ENCODE results near the gene CHST1. TPM values are rescaled to one million over a fixed set of nuclear protein-coding genes. Genes with fewer than 3 reads are reported as not detected.

CHST1 gene
- total and polyA plus RNA-seq, 2 experiments from 2014 or later: 0.84 to 2.7 TPM

- peaks cover 31% of the 10 kb centered on the region for H3K27me3 Mint-ChIP-seq (ENCODE audit: insufficient read depth, low read depth, poor library complexity)
- no peak overlapping the region for H3K27ac Mint-ChIP-seq
- H3K9me3 Mint-ChIP-seq: no peaks in the 10 kb centered on the region
- no peaks in the 10 kb centered on the region for H3K36me3 Mint-ChIP-seq (ENCODE audit: low read depth)
- no peaks in the 10 kb centered on the region for H3K79me2 ChIP-seq (replicated peaks; ENCODE audit: insufficient read depth)
- H3K27ac ChIP-seq (ENCODE audit: low read depth): no peak overlapping the region
- TF ChIP-seq EZH2phosphoT487 (IDR thresholded peaks at IDR 0.05; ENCODE audit: unreplicated experiment): no peak
- no peak for TF ChIP-seq NANOG (IDR thresholded peaks at IDR 0.05; ENCODE audit: borderline replicate concordance)
- TF ChIP-seq ZNF331 (CRISPR knock-in tag; IDR thresholded peaks at IDR 0.05; ENCODE audit: low read depth): no peak
- TF ChIP-seq REST (IDR thresholded peaks at IDR 0.05; ENCODE audit: unreplicated experiment): no peak
- TF ChIP-seq ZNF114 (CRISPR knock-in tag; IDR thresholded peaks at IDR 0.05): no peak
- TF ChIP-seq ZNF462 (CRISPR knock-in tag; IDR thresholded peaks at IDR 0.05): no peak
- TF ChIP-seq JUNB (IDR thresholded peaks at IDR 0.05; ENCODE audit: unreplicated experiment): no peak
- no peak for TF ChIP-seq ETS1 (IDR thresholded peaks at IDR 0.05)
- no peak for TF ChIP-seq CREB1 (CRISPR knock-in tag; IDR thresholded peaks at IDR 0.05; ENCODE audit: low read depth)
- TF ChIP-seq CTCF (conservative IDR thresholded peaks at IDR 0.05; ENCODE audit: low read depth in 2 of 2): no peak
- no peak for TF ChIP-seq POLR2AphosphoS5 (IDR thresholded peaks at IDR 0.05; ENCODE audit: low read depth)
- no peaks in the 10 kb centered on the region for H3K9me2 ChIP-seq (ENCODE audit: insufficient read depth)
- H3K36me3 ChIP-seq (ENCODE audit: insufficient read depth): no peaks in the 10 kb centered on the region
- ATAC-seq: no peak
- H3F3A ChIP-seq (replicated peaks; ENCODE audit: low read depth): no peaks in the 10 kb centered on the region
- no peak overlapping the region for H3K4me3 ChIP-seq
- H3K4me1 Mint-ChIP-seq: peaks cover 54% of the 10 kb centered on the region
- H3K4me2 ChIP-seq: no peak overlapping the region
- DNase-seq (ENCODE audit: low spot score): no peak
- H4K20me1 ChIP-seq (replicated peaks; ENCODE audit: insufficient read depth): no peaks in the 10 kb centered on the region
- peaks cover 37% of the 10 kb centered on the region for H3K4me1 ChIP-seq (ENCODE audit: insufficient read depth)
- H3K4me3 Mint-ChIP-seq: no peak overlapping the region
- H3K27me3 ChIP-seq (ENCODE audit: insufficient read depth): peaks cover 26% of the 10 kb centered on the region
- H2AFZ ChIP-seq: no peak overlapping the region
Observed at GRCh38 chr11:45659818-45660160, 5.6 kb downstream of the CHST1 start.

All from GM23338 (cell line).